ENCODE measurements around the gene RABGAP1L. TPM values are rescaled to one million over a fixed set of nuclear protein-coding genes. Genes with fewer than 3 reads are reported as not detected.

Gene RABGAP1L
- total and polyA plus RNA-seq, 10 donors: 30.3 to 125 (median 77.7) TPM

DNA sequence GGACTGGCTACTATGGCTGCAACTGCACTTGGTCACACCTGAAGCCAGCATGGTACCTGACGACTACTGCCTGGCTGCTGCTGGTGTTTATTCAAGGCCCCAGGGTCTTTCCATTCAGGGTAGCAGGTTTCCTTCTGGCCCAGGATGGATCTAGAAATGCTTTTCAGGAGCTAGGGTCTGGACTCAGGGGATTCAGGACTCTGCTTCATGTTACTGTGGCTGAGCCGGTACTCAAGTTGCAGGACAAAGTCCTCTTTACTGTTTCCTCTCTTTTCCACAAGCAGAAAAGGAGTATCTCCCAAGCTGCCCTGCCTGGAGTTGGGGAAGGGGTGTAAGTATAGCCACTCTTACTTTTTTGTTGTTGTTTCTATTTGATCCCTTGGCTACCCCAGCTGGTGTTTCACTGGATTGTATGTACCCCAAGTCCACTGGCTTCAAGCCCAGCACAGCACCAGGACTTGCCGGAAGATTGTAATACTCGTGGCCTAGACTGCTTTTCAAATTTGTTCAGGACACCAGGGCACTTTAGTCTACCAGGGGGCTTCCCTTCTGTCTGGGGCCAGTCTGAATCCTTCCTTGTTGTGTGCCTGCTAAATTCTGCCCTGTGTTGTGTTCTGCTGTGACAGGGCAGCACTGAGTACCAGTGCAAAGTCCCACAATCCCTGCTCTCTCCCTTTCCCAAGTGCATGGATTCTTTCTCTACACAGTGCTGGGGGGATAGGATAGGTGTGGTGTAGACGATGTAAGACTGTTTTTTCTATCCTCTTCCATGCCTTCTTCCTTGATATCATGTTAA is 536.9 kb downstream of the RABGAP1L start:
- intact Hi-C loops (cut with DNase I; ENCODE audit: low total_unique reads): no loop called here
- no peaks in the 10 kb centered on the region for H3K4me1 ChIP-seq
- no peak overlapping the region for H3K27ac ChIP-seq
- 94 to 97% (median 95%) methylated on average over 5 of the region's 5 CpGs for WGBS, 5 donors
- H3K4me3 ChIP-seq: no peak overlapping the region
- H3K27me3 ChIP-seq (replicated peaks in 1 of 7): no peaks in the 10 kb centered on the region
- TF ChIP-seq, protein P1, sequence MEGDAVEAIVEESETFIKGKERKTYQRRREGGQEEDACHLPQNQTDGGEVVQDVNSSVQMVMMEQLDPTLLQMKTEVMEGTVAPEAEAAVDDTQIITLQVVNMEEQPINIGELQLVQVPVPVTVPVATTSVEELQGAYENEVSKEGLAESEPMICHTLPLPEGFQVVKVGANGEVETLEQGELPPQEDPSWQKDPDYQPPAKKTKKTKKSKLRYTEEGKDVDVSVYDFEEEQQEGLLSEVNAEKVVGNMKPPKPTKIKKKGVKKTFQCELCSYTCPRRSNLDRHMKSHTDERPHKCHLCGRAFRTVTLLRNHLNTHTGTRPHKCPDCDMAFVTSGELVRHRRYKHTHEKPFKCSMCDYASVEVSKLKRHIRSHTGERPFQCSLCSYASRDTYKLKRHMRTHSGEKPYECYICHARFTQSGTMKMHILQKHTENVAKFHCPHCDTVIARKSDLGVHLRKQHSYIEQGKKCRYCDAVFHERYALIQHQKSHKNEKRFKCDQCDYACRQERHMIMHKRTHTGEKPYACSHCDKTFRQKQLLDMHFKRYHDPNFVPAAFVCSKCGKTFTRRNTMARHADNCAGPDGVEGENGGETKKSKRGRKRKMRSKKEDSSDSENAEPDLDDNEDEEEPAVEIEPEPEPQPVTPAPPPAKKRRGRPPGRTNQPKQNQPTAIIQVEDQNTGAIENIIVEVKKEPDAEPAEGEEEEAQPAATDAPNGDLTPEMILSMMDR (IDR thresholded peaks at IDR 0.05 in 8 of 11, conservative IDR thresholded peaks at IDR 0.05 in 3 of 11): no peak
- no peak for TF ChIP-seq POLR2AphosphoS5 (IDR thresholded peaks at IDR 0.05)
- no peak for TF ChIP-seq POLR2A (IDR thresholded peaks at IDR 0.05)
- no peak for DNase-seq
- H3K36me3 ChIP-seq: peaks cover 0 to 18% (median 0%) of the 10 kb centered on the region in 6 donors
- no peaks in the 10 kb centered on the region for H3K9me3 ChIP-seq

DNA sequence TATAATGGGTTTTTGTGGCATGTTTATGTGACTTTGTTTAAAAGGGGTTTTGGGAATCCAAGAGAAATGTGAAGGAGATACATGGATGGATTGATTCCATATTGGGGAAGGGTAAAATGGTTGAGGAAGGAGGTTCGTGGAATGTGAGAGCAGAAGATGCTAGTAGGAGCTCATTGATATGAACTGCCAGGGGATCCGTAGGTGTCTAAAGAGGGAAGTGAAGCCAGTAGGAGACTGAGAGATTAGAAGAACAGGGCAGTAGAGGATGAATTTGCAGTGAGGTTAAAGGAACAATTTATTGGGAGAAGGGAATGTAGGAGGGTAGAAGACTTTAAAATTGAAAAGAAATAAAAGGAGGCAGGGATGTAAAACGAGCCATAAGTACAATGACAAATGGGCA is 541.0 kb downstream of the RABGAP1L start:
- WGBS, 5 donors: 88 to 99% (median 92%) methylated on average over 3 of the region's 3 CpGs
- intact Hi-C loops (cut with DNase I; ENCODE audit: low total_unique reads): no loop called here
- DNase-seq: no peak
- Histone ChIP-seq H3K36me3 (peaks cover 0 to 18% (median 0%) of the 10 kb centered on the region in 6 donors), H3K4me1 (no peaks in the 10 kb centered on the region), H3K27me3 (replicated peaks in 1 of 7) (no peaks in the 10 kb centered on the region), H3K9me3 (no peaks in the 10 kb centered on the region), H3K27ac (no peak overlapping the region), H3K4me3 (no peak overlapping the region)
- TF ChIP-seq, protein P1 (IDR thresholded peaks at IDR 0.05 in 8 of 11, conservative IDR thresholded peaks at IDR 0.05 in 3 of 11): no peak
- TF ChIP-seq POLR2A (IDR thresholded peaks at IDR 0.05): no peak
- TF ChIP-seq POLR2AphosphoS5 (IDR thresholded peaks at IDR 0.05): no peak

DNA sequence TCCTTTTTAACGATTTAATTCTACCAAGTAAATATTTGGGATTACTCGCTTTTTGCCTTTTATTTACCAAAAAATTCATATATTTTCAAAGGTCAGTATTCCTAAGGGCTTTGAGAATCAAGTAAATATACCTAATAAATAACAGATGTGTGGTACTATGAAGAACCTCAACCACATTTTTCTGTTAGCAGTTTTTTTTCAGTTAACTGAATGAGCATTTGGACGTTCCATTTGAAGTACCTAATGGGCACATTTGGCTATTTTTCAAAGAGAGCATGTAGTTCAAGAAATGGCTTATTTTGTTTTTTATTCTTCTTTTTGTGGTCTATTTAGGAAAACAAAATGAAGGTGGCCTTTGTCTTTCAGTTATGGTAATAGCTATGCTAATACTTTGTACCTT is 541.5 kb downstream of the RABGAP1L start:
- no peak for DNase-seq
- Histone ChIP-seq H3K9me3 (no peaks in the 10 kb centered on the region), H3K4me3 (no peak overlapping the region), H3K4me1 (no peaks in the 10 kb centered on the region), H3K27ac (no peak overlapping the region), H3K27me3 (replicated peaks in 1 of 7) (no peaks in the 10 kb centered on the region), H3K36me3 (peaks cover 0 to 18% (median 0%) of the 10 kb centered on the region in 6 donors)
- intact Hi-C loops (cut with DNase I; ENCODE audit: low total_unique reads): no loop called here
- WGBS, 5 donors: 92 to 96% (median 93%) methylated on average over 3 of the region's 3 CpGs
- TF ChIP-seq, protein P1 (IDR thresholded peaks at IDR 0.05 in 8 of 11, conservative IDR thresholded peaks at IDR 0.05 in 3 of 11): no peak
- TF ChIP-seq POLR2A (IDR thresholded peaks at IDR 0.05) (no peak), POLR2AphosphoS5 (IDR thresholded peaks at IDR 0.05) (no peak)

DNA sequence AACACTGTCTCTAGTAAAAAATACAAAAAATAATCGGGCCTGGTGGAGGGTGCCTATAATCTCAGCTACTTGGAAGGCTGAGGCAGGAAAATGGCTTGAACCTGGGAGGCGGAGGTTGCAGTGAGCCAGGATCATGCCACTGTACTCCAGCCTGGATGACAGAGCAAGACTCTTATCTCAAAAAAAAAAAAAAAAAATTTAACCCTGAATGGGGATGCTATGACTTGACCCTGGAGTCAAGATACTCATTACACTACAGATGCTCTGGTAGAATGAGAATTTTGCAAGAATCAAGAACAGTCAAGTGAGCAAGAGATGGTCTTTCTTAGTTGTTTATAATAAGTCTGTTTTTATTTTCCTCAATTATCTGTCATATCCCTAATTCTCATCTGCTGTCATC is 542.2 kb downstream of the RABGAP1L start:
- intact Hi-C loops (cut with DNase I; ENCODE audit: low total_unique reads): no loop called here
- H3K27ac ChIP-seq: no peak overlapping the region
- DNase-seq: no peak
- TF ChIP-seq POLR2A (IDR thresholded peaks at IDR 0.05): no peak
- TF ChIP-seq, protein P1 (IDR thresholded peaks at IDR 0.05 in 8 of 11, conservative IDR thresholded peaks at IDR 0.05 in 3 of 11): no peak
- no peak for TF ChIP-seq POLR2AphosphoS5 (IDR thresholded peaks at IDR 0.05)
- no peak overlapping the region for H3K4me3 ChIP-seq
- H3K36me3 ChIP-seq: peaks cover 0 to 18% (median 0%) of the 10 kb centered on the region in 6 donors
- WGBS, 5 donors: 92 to 98% (median 97%) methylated on average over 2 of the region's 2 CpGs
- no peaks in the 10 kb centered on the region for H3K9me3 ChIP-seq
- no peaks in the 10 kb centered on the region for H3K27me3 ChIP-seq (replicated peaks in 1 of 7)
- H3K4me1 ChIP-seq: no peaks in the 10 kb centered on the region

All from spleen (tissue), 11 donors.